WTC11 (cell line): ENCODE data around the gene APOBEC3B. TPM values are rescaled to one million over a fixed set of nuclear protein-coding genes. Genes with fewer than 3 reads are reported as not detected.

Experiments used
- ATF1 ChIP-seq: sonication (generic); formaldehyde crosslinking; IDR thresholded peaks from 2 replicates; pipeline ENCODE4 v1.8.1; 2023; ENCODE audit warnings: mild to moderate bottlenecking, moderate library complexity, missing genetic modification reagents
- ZNF219 ChIP-seq: sonication (generic); formaldehyde crosslinking; IDR thresholded peaks from 2 replicates; pipeline ENCODE4 v1.8.0; 2023; ENCODE audit warnings: missing genetic modification reagents, mild to moderate bottlenecking, borderline replicate concordance
- total RNA-seq: library from RNA; stranded (reverse); gene quantifications from 3 replicates; pipeline ENCODE4 v1.2.3, GENCODE V29; 2021
- TF ChIP-seq, protein P1 (sequence below): fragments of 250-450 bp; sonication (Bioruptor Pico); conservative IDR thresholded peaks from 2 replicates; pipeline ENCODE4 v1.9.0; 2021; ENCODE audit warnings: mild to moderate bottlenecking
- TF ChIP-seq, protein P2 (sequence below): sonication (generic); formaldehyde crosslinking; conservative IDR thresholded peaks from 2 replicates; pipeline ENCODE4 v1.8.1; 2023; ENCODE audit warnings: mild to moderate bottlenecking, low read depth, missing genetic modification reagents, moderate library complexity

APOBEC3B gene
- total RNA-seq, 1 experiment from 2014 or later: 4.0 TPM

DNA sequence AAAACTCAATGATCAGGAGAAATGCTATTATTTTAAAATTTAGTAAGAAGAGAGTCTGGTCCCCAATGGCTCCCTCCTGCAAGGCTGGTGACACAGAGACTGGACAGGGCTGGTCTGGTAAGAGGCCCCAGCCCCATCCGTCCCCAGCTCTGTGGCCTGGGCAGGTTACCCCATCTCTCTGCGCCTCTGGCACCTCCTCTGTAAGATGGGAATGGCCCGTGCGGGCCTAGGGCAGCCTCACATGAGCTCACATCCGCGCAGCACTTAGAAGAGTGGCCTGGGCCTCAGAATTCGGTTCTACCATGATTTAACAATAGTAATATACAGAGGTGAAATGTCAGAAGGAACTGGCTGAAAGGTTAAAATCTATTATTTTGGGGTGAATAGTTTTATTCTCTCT lies 59.8 kb downstream of the APOBEC3B start (continued):
- TF ChIP-seq, protein P1, sequence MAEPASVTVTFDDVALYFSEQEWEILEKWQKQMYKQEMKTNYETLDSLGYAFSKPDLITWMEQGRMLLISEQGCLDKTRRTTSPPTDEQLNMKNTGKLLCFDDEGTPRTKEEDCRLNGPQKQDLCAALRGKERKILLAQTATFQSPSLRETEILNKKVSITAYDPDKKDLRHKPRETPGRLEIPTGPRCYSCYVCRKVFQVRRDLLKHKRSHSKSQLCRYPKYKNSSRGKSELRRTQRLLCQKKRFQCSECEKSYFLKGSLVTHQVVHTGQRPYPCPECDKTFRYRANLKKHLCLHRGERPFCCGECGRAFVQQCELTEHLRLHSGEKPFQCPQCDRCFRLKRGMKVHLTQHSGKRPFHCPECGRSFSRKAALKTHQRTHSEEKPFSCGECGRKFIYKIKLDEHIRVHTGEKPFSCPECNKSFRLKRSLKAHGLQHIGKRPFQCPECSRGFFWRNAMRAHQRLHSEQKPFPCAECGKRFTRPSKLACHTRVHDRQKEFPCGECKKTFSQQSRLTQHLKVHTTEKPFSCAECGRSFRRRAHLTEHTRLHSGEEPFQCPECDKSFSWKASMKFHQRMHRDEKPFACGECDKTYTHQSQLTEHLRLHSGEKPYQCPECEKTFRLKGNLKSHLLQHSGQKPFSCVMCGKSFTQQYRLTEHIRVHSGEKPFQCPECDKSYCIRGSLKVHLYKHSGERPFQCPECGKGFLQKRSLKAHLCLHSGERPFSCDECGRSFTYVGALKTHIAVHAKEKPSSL (CRISPR knock-in tag): no peak
- TF ChIP-seq ZNF219 (CRISPR knock-in tag) (no peak), ATF1 (CRISPR knock-in tag) (no peak)
- TF ChIP-seq, protein P2, sequence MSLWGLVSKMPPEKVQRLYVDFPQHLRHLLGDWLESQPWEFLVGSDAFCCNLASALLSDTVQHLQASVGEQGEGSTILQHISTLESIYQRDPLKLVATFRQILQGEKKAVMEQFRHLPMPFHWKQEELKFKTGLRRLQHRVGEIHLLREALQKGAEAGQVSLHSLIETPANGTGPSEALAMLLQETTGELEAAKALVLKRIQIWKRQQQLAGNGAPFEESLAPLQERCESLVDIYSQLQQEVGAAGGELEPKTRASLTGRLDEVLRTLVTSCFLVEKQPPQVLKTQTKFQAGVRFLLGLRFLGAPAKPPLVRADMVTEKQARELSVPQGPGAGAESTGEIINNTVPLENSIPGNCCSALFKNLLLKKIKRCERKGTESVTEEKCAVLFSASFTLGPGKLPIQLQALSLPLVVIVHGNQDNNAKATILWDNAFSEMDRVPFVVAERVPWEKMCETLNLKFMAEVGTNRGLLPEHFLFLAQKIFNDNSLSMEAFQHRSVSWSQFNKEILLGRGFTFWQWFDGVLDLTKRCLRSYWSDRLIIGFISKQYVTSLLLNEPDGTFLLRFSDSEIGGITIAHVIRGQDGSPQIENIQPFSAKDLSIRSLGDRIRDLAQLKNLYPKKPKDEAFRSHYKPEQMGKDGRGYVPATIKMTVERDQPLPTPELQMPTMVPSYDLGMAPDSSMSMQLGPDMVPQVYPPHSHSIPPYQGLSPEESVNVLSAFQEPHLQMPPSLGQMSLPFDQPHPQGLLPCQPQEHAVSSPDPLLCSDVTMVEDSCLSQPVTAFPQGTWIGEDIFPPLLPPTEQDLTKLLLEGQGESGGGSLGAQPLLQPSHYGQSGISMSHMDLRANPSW (CRISPR knock-in tag): no peak

Other genes with a start within 250 kb of the APOBEC3B start
- 17.7 to 30.1 TPM (median 18.6 TPM) in 3 replicates for gene SUN2, start 226.3 kb upstream of the APOBEC3B start, total RNA-seq
- gene DNAL4, start 188.2 kb upstream of the APOBEC3B start, total RNA-seq: 11.8 to 12.2 TPM (median 12.1 TPM) in 3 replicates
- 10.4 to 11.2 TPM (median 10.6 TPM) in 3 replicates for gene NPTXR, start 138.3 kb upstream of the APOBEC3B start, total RNA-seq
- 21.5 to 27.0 TPM (median 23.8 TPM) in 3 replicates for gene CBX6, start 110.1 kb upstream of the APOBEC3B start, total RNA-seq
- gene APOBEC3A, start 24.7 kb upstream of the APOBEC3B start, total RNA-seq: not detected in 3 replicates
- 33.4 to 40.4 TPM (median 39.4 TPM) in 3 replicates for gene APOBEC3C, start 31.9 kb downstream of the APOBEC3B start, total RNA-seq
- 5.4 to 10.6 TPM (median 7.0 TPM) in 3 replicates for gene APOBEC3D, start 38.8 kb downstream of the APOBEC3B start, total RNA-seq
- gene APOBEC3F, start 58.5 kb downstream of the APOBEC3B start, total RNA-seq: 8.7 to 13.1 TPM (median 11.0 TPM) in 3 replicates
- gene APOBEC3G, start 94.9 kb downstream of the APOBEC3B start, total RNA-seq: 1.8 to 2.2 TPM (median 2.1 TPM) in 3 replicates
- 0.42 to 0.80 TPM (median 0.66 TPM) in 3 replicates for gene APOBEC3H, start 114.9 kb downstream of the APOBEC3B start, total RNA-seq
- gene CBX7, start 170.3 kb downstream of the APOBEC3B start, total RNA-seq: 10.6 to 11.1 TPM (median 10.6 TPM) in 3 replicates